ENCODE results near the gene FGF1. TPM values are rescaled to one million over a fixed set of nuclear protein-coding genes. Genes with fewer than 3 reads are reported as not detected.

FGF1 gene
- polyA plus RNA-seq, 1 of the 3 experiments (the other 2 are of a cell fraction), result 5.3 TPM

DNA sequence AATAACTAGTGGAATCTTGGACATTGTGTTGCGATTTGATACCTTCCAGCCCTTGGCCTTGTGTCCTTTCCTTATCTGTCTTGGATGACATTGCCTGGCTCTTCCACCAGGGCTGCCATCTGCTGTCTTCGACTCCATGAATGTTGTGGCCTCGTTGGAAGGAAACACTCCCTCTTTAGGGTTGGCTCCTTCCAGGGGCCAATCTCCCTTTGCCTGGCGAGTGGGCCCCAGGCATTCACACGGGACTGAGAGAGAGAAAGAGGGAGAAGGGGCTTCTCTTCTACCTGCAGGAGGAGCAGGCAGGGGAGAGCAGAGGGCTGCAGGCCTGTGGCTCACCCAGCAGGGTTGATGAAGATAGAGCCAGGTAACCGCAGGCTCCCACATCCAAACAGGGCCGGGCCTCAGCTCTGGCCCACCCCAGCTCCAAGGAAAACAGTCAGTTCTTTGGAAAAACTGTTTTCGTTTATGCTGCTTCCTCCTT, 31.3 kb downstream of the FGF1 start:
- H3F3A ChIP-seq (replicated peaks; ENCODE audit: insufficient read depth), result peaks cover 3% of the 10 kb centered on the region
- H3K79me2 ChIP-seq (ENCODE audit: insufficient read depth), result no peaks in the 10 kb centered on the region
- H3K4me1 ChIP-seq (ENCODE audit: control insufficient read depth in 1 of 2, insufficient read depth in 2 of 2, low read depth in 1 of 2, low read length in 1 of 2), result peaks cover 4 to 5% of the 10 kb centered on the region in 2 experiments; a peak in 2 of 4 replicates
- TF ChIP-seq, protein P1, sequence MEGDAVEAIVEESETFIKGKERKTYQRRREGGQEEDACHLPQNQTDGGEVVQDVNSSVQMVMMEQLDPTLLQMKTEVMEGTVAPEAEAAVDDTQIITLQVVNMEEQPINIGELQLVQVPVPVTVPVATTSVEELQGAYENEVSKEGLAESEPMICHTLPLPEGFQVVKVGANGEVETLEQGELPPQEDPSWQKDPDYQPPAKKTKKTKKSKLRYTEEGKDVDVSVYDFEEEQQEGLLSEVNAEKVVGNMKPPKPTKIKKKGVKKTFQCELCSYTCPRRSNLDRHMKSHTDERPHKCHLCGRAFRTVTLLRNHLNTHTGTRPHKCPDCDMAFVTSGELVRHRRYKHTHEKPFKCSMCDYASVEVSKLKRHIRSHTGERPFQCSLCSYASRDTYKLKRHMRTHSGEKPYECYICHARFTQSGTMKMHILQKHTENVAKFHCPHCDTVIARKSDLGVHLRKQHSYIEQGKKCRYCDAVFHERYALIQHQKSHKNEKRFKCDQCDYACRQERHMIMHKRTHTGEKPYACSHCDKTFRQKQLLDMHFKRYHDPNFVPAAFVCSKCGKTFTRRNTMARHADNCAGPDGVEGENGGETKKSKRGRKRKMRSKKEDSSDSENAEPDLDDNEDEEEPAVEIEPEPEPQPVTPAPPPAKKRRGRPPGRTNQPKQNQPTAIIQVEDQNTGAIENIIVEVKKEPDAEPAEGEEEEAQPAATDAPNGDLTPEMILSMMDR (IDR thresholded peaks at IDR 0.05), result peak; percentile 23
- no peak for TF ChIP-seq MXI1 (IDR thresholded peaks at IDR 0.05; ENCODE audit: low read depth, low read length)
- no peak overlapping the region for H2AFZ ChIP-seq (ENCODE audit: low read depth)
- ChIA-PET POLR2A (no interaction called here), CTCF (interaction anchor here (0.8 to 17.5 kb wide), 27 partner anchors 9 to 503 kb away, joined by 3 to 668 read pairs (median 13); partner anchors contain the start of gene FGF1)
- no peaks in the 10 kb centered on the region for H3K36me3 ChIP-seq (replicated peaks in 1 of 2; ENCODE audit: control insufficient read depth in 1 of 2, insufficient read depth in 2 of 2, low read length in 1 of 2)
- no peak overlapping the region for H3K27ac ChIP-seq (ENCODE audit: low read depth in 2 of 2, low read length in 1 of 2)
- no peak for DNase-seq
- WGBS (ENCODE audit: low lambda C conversion rate), result 83% methylated on average over 8 of the region's 8 CpGs
- no peak overlapping the region for H3K4me2 ChIP-seq
- H4K20me1 ChIP-seq (ENCODE audit: insufficient read depth), result no peaks in the 10 kb centered on the region
- no peaks in the 10 kb centered on the region for H3K9me3 ChIP-seq
- no peaks in the 10 kb centered on the region for H3K9me2 ChIP-seq
- H3K27me3 ChIP-seq (ENCODE audit: insufficient read depth), result no peaks in the 10 kb centered on the region
- H3K9ac ChIP-seq, result no peak overlapping the region
- no peak overlapping the region for H3K4me3 ChIP-seq (ENCODE audit: low read depth in 2 of 2, low read length in 1 of 2)

DNA sequence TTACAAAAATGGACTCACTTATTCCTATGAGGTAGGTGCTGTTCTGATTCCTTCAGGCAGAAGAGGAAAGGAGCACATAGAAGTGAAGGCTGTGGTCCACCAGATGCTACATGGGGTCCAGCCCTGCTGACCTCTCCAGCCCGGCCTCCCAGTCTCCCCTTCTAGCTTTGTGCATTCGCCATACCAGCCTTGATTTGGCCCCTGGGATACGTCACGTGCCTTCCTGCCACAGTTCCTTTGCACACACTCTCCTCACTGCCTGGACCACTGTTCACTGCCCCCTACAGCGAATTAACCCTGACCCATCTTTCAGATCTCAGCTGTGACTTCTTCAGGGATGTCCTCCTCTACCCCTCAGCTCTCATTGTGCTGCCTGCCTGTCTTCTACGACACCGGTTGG, 32.6 kb downstream of the FGF1 start:
- H3K9ac ChIP-seq, result no peak overlapping the region
- DNase-seq, result no peak
- no peaks in the 10 kb centered on the region for H4K20me1 ChIP-seq (ENCODE audit: insufficient read depth)
- H3K27me3 ChIP-seq (ENCODE audit: insufficient read depth), result no peaks in the 10 kb centered on the region
- no peaks in the 10 kb centered on the region for H3K79me2 ChIP-seq (ENCODE audit: insufficient read depth)
- POLR2A ChIA-PET, result no interaction called here
- 90% methylated on average over 7 of the region's 7 CpGs for WGBS (ENCODE audit: low lambda C conversion rate)
- CTCF ChIA-PET, result interaction anchor here (1.2 to 17.5 kb wide), 8 partner anchors 12 to 501 kb away, joined by 3 to 668 read pairs (median 81); partner anchors contain the start of gene FGF1
- H3K4me3 ChIP-seq (ENCODE audit: low read depth in 2 of 2, low read length in 1 of 2), result no peak overlapping the region
- no peak overlapping the region for H2AFZ ChIP-seq (ENCODE audit: low read depth)
- no peak overlapping the region for H3K4me2 ChIP-seq
- H3K27ac ChIP-seq (ENCODE audit: low read depth in 2 of 2, low read length in 1 of 2), result no peak overlapping the region
- no peaks in the 10 kb centered on the region for H3K9me2 ChIP-seq
- H3K4me1 ChIP-seq (ENCODE audit: control insufficient read depth in 1 of 2, insufficient read depth in 2 of 2, low read depth in 1 of 2, low read length in 1 of 2), result peaks cover 4 to 5% of the 10 kb centered on the region in 2 experiments; a peak in 2 of 4 replicates
- no peaks in the 10 kb centered on the region for H3K9me3 ChIP-seq
- TF ChIP-seq MXI1 (IDR thresholded peaks at IDR 0.05; ENCODE audit: low read depth, low read length), result no peak
- H3K36me3 ChIP-seq (replicated peaks in 1 of 2; ENCODE audit: control insufficient read depth in 1 of 2, insufficient read depth in 2 of 2, low read length in 1 of 2), result no peaks in the 10 kb centered on the region
- peaks cover 3% of the 10 kb centered on the region for H3F3A ChIP-seq (replicated peaks; ENCODE audit: insufficient read depth)

DNA sequence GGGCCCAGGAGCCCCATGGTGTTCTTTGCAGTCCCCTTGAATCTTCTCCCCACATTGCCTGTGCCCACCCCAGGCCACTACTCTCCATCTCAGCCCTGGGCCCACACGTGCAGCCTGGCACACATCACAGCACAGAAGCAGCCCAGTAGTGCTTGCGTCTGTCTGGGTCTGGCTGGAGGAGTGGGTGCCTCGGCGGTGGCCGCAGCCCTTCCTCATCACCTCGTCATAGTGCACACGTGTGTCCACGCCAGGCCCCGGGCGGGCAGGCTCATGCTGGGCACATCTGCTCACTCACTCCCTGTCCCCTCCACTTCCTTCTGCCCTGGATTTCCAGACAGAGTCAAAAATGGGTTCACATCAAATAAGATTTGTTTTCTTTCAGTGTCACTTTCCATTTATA, 33.3 kb downstream of the FGF1 start:
- ChIA-PET CTCF (interaction anchor here (1.6 to 17.5 kb wide), 6 partner anchors 11 to 501 kb away, joined by 5 to 668 read pairs (median 82); no protein-coding TSS in a partner anchor), POLR2A (no interaction called here)
- Histone ChIP-seq H3K9me3 (no peaks in the 10 kb centered on the region), H3K27ac (ENCODE audit: low read depth in 2 of 2, low read length in 1 of 2) (no peak overlapping the region), H2AFZ (ENCODE audit: low read depth) (no peak overlapping the region), H3K4me3 (ENCODE audit: low read depth in 2 of 2, low read length in 1 of 2) (no peak overlapping the region), H3K27me3 (ENCODE audit: insufficient read depth) (no peaks in the 10 kb centered on the region), H3K9me2 (no peaks in the 10 kb centered on the region), H3K79me2 (ENCODE audit: insufficient read depth) (no peaks in the 10 kb centered on the region), H3K9ac (no peak overlapping the region), H3K4me2 (no peak overlapping the region), H4K20me1 (ENCODE audit: insufficient read depth) (no peaks in the 10 kb centered on the region), H3F3A (replicated peaks; ENCODE audit: insufficient read depth) (peaks cover 3% of the 10 kb centered on the region), H3K36me3 (replicated peaks in 1 of 2; ENCODE audit: control insufficient read depth in 1 of 2, insufficient read depth in 2 of 2, low read length in 1 of 2) (no peaks in the 10 kb centered on the region), H3K4me1 (ENCODE audit: control insufficient read depth in 1 of 2, insufficient read depth in 2 of 2, low read depth in 1 of 2, low read length in 1 of 2) (peaks cover 4 to 5% of the 10 kb centered on the region in 2 experiments; a peak in 2 of 4 replicates)
- over 99% methylated on average over 10 of the region's 10 CpGs for WGBS (ENCODE audit: low lambda C conversion rate)
- no peak for DNase-seq
- TF ChIP-seq SMC3 (IDR thresholded peaks at IDR 0.05; ENCODE audit: low read depth, low read length) (no peak), JUND (IDR thresholded peaks at IDR 0.05) (no peak), NFIC (IDR thresholded peaks at IDR 0.05; ENCODE audit: borderline replicate concordance) (no peak), FOXM1 (IDR thresholded peaks at IDR 0.05; ENCODE audit: low read depth) (no peak), FOXJ3 (CRISPR knock-in tag; IDR thresholded peaks at IDR 0.05) (no peak), EP300 (IDR thresholded peaks at IDR 0.05; ENCODE audit: borderline replicate concordance in 1 of 2, low read depth in 1 of 2, low read length in 1 of 2) (no peak), GABPA (IDR thresholded peaks at IDR 0.05; ENCODE audit: low read depth) (no peak), ELF1 (IDR thresholded peaks at IDR 0.05) (no peak)
- TF ChIP-seq, protein P2, sequence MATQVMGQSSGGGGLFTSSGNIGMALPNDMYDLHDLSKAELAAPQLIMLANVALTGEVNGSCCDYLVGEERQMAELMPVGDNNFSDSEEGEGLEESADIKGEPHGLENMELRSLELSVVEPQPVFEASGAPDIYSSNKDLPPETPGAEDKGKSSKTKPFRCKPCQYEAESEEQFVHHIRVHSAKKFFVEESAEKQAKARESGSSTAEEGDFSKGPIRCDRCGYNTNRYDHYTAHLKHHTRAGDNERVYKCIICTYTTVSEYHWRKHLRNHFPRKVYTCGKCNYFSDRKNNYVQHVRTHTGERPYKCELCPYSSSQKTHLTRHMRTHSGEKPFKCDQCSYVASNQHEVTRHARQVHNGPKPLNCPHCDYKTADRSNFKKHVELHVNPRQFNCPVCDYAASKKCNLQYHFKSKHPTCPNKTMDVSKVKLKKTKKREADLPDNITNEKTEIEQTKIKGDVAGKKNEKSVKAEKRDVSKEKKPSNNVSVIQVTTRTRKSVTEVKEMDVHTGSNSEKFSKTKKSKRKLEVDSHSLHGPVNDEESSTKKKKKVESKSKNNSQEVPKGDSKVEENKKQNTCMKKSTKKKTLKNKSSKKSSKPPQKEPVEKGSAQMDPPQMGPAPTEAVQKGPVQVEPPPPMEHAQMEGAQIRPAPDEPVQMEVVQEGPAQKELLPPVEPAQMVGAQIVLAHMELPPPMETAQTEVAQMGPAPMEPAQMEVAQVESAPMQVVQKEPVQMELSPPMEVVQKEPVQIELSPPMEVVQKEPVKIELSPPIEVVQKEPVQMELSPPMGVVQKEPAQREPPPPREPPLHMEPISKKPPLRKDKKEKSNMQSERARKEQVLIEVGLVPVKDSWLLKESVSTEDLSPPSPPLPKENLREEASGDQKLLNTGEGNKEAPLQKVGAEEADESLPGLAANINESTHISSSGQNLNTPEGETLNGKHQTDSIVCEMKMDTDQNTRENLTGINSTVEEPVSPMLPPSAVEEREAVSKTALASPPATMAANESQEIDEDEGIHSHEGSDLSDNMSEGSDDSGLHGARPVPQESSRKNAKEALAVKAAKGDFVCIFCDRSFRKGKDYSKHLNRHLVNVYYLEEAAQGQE (IDR thresholded peaks at IDR 0.05; ENCODE audit: low read depth, low read length), result no peak
- TF ChIP-seq, protein P3, sequence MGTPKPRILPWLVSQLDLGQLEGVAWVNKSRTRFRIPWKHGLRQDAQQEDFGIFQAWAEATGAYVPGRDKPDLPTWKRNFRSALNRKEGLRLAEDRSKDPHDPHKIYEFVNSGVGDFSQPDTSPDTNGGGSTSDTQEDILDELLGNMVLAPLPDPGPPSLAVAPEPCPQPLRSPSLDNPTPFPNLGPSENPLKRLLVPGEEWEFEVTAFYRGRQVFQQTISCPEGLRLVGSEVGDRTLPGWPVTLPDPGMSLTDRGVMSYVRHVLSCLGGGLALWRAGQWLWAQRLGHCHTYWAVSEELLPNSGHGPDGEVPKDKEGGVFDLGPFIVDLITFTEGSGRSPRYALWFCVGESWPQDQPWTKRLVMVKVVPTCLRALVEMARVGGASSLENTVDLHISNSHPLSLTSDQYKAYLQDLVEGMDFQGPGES (IDR thresholded peaks at IDR 0.05; ENCODE audit: low read depth, low read length), result no peak
- TF ChIP-seq, protein P4, sequence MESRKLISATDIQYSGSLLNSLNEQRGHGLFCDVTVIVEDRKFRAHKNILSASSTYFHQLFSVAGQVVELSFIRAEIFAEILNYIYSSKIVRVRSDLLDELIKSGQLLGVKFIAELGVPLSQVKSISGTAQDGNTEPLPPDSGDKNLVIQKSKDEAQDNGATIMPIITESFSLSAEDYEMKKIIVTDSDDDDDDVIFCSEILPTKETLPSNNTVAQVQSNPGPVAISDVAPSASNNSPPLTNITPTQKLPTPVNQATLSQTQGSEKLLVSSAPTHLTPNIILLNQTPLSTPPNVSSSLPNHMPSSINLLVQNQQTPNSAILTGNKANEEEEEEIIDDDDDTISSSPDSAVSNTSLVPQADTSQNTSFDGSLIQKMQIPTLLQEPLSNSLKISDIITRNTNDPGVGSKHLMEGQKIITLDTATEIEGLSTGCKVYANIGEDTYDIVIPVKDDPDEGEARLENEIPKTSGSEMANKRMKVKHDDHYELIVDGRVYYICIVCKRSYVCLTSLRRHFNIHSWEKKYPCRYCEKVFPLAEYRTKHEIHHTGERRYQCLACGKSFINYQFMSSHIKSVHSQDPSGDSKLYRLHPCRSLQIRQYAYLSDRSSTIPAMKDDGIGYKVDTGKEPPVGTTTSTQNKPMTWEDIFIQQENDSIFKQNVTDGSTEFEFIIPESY (IDR thresholded peaks at IDR 0.05; ENCODE audit: borderline replicate concordance, low read depth), result no peak
